SK-N-SH (cell line): ENCODE results near the gene PAOX. TPM values are rescaled to one million over a fixed set of nuclear protein-coding genes. Genes with fewer than 3 reads are reported as not detected.

Source experiments
- CTCF ChIA-PET: fragments of 300-600, 350-600 bp; formaldehyde crosslinking; extraction: SDS; loops from one replicate; lab custom pipeline; 2021; lab: Yijun Ruan, JAX
- POLR2A ChIA-PET: fragments of 350-600 bp; sonication (Branson Sonifier 250); formaldehyde crosslinking; extraction: SDS; loops from one replicate; lab custom pipeline; 2020; ENCODE audit warnings: antibody characterized with exemption, inconsistent platforms; lab: Yijun Ruan, JAX
- DNase-seq: peaks from one replicate; pipeline ENCODE4 v3.0.0; 2012
- H2AFZ ChIP-seq: fragments of 200-600 bp; sonication (generic); 2 replicates; pipeline ENCODE4 v1.8.1; 2016; ENCODE audit warnings: antibody characterized with exemption, mild to moderate bottlenecking, low read depth
- H3F3A ChIP-seq: fragments of 200-600 bp; sonication (generic); replicated peaks from 2 replicates; pipeline ENCODE3; 2016; ENCODE audit warnings: antibody characterized with exemption, mild to moderate bottlenecking; ENCODE audit not compliant: insufficient read depth
- H3K27ac ChIP-seq, 2 experiments: fragments of 200-500 bp in 1 of 2; fragments of 200-600 bp in 1 of 2; sonication (Bioruptor generic) in 1 of 2; sonication (generic), shearing (Covaris generic) in 1 of 2; 2 replicates each; pipeline versions ENCODE4 v1.5.1 to v1.6.1; 2014 to 2016; ENCODE audit warnings: low read depth in 2 of 2, inconsistent platforms in 1 of 2, low read length in 1 of 2, mild to moderate bottlenecking in 1 of 2, mixed read lengths in 1 of 2
- H3K27me3 ChIP-seq: fragments of 200-600 bp; sonication (generic), shearing (Covaris generic); 2 replicates; pipeline ENCODE4 v1.6.1; 2016; ENCODE audit warnings: mixed run types; ENCODE audit not compliant: insufficient read depth
- H3K36me3 ChIP-seq, 2 experiments: fragments of 200-500 bp in 1 of 2; fragments of 200-600 bp in 1 of 2; sonication (Bioruptor generic) in 1 of 2; sonication (generic) in 1 of 2; replicated peaks in 1 of 2; 2 replicates each; pipeline versions ENCODE3 to v1.5.1; 2014 to 2016; ENCODE audit warnings: low read length in 1 of 2, mild to moderate bottlenecking in 1 of 2; ENCODE audit not compliant: insufficient read depth in 2 of 2, control insufficient read depth in 1 of 2
- H3K4me1 ChIP-seq, 2 experiments: fragments of 200-500 bp in 1 of 2; fragments of 200-600 bp in 1 of 2; sonication (Bioruptor generic) in 1 of 2; sonication (generic), shearing (Covaris generic) in 1 of 2; 2 replicates each; pipeline versions ENCODE4 v1.5.1 to v1.6.1; 2014 to 2016; ENCODE audit warnings: low read depth in 1 of 2, low read length in 1 of 2, mixed run types in 1 of 2; ENCODE audit not compliant: insufficient read depth in 2 of 2, control insufficient read depth in 1 of 2
- H3K4me2 ChIP-seq: fragments of 200-600 bp; sonication (generic), shearing (Covaris generic); 2 replicates; pipeline ENCODE4 v1.6.1; 2017; ENCODE audit warnings: mixed run types
- H3K4me3 ChIP-seq, 2 experiments: fragments of 200-500 bp in 1 of 2; fragments of 200-600 bp in 1 of 2; sonication (Bioruptor generic) in 1 of 2; sonication (generic), shearing (Covaris generic) in 1 of 2; 2 replicates each; pipeline versions ENCODE4 v1.5.1 to v1.8.1; 2014 to 2016; ENCODE audit warnings: low read depth in 2 of 2, inconsistent platforms in 1 of 2, low read length in 1 of 2, mild to moderate bottlenecking in 1 of 2, mixed read lengths in 1 of 2, moderate library complexity in 1 of 2
- H3K79me2 ChIP-seq: fragments of 200-600 bp; sonication (generic); 2 replicates; pipeline ENCODE4 v1.8.1; 2017; ENCODE audit warnings: mild to moderate bottlenecking; ENCODE audit not compliant: insufficient read depth
- H3K9ac ChIP-seq: fragments of 200-600 bp; sonication (generic); 2 replicates; pipeline ENCODE4 v1.6.1; 2017; ENCODE audit warnings: mixed run types
- H3K9me2 ChIP-seq: fragments of 200-600 bp; sonication (generic); 2 replicates; pipeline ENCODE4 v1.6.1; 2017; ENCODE audit warnings: mixed run types
- H3K9me3 ChIP-seq: fragments of 200-600 bp; sonication (generic); 2 replicates; pipeline ENCODE4 v1.6.1; 2017; ENCODE audit warnings: mixed run types, mild to moderate bottlenecking, moderate library complexity
- H4K20me1 ChIP-seq: fragments of 200-600 bp; sonication (generic); 2 replicates; pipeline ENCODE4 v1.6.1; 2017; ENCODE audit warnings: mild to moderate bottlenecking, mixed run types; ENCODE audit not compliant: insufficient read depth
- CHD2 ChIP-seq: fragments of 150-350 bp; IDR thresholded peaks from 2 replicates; pipeline ENCODE4 v1.6.1; 2018; ENCODE audit warnings: low read length; ENCODE audit not compliant: partially characterized antibody
- ELF1 ChIP-seq: IDR thresholded peaks from 2 replicates; pipeline ENCODE4 v1.4.0; 2012
- EZH2phosphoT487 ChIP-seq: fragments of 200-600 bp; sonication (generic); IDR thresholded peaks from 2 replicates; pipeline ENCODE4 v1.6.1; 2017; ENCODE audit warnings: low read depth, mixed run types, mild to moderate bottlenecking, antibody characterized with exemption, moderate library complexity, borderline replicate concordance
- FOXJ3 ChIP-seq: sonication (generic); formaldehyde crosslinking; IDR thresholded peaks from 2 replicates; pipeline ENCODE4 v1.5.1; 2020; ENCODE audit warnings: mild to moderate bottlenecking, missing genetic modification reagents
- FOXM1 ChIP-seq: IDR thresholded peaks from 2 replicates; pipeline ENCODE4 v1.4.0; 2012; ENCODE audit warnings: low read depth, mild to moderate bottlenecking
- GABPA ChIP-seq: IDR thresholded peaks from 2 replicates; pipeline ENCODE4 v1.4.0; 2012; ENCODE audit warnings: low read depth, mild to moderate bottlenecking
- GATA2 ChIP-seq: sonication (generic); formaldehyde crosslinking; IDR thresholded peaks from 2 replicates; pipeline ENCODE4 v1.5.0; 2020; ENCODE audit warnings: mild to moderate bottlenecking, missing genetic modification reagents
- IRF3 ChIP-seq: fragments of 150-350 bp; IDR thresholded peaks from 2 replicates; pipeline ENCODE4 v1.6.1; 2016; ENCODE audit warnings: mild to moderate bottlenecking, low read depth, low read length
- JUND ChIP-seq: IDR thresholded peaks from 2 replicates; pipeline ENCODE4 v1.4.0; 2012
- MAX ChIP-seq: IDR thresholded peaks from 2 replicates; pipeline ENCODE4 v1.4.0; 2012; ENCODE audit warnings: low read depth
- MEF2A ChIP-seq: IDR thresholded peaks from 2 replicates; pipeline ENCODE4 v1.4.0; 2012; ENCODE audit warnings: low read depth, borderline replicate concordance
- MXI1 ChIP-seq: IDR thresholded peaks from 2 replicates; pipeline ENCODE4 v1.6.1; 2012; ENCODE audit warnings: mild to moderate bottlenecking, low read depth, low read length, improper control_type of control experiment
- NRF1 ChIP-seq: IDR thresholded peaks from 2 replicates; pipeline ENCODE4 v1.6.1; 2012; ENCODE audit warnings: low read depth, mild to moderate bottlenecking, low read length
- PBX3 ChIP-seq: IDR thresholded peaks from 2 replicates; pipeline ENCODE4; 2012
- POLR2AphosphoS5 ChIP-seq: IDR thresholded peaks from 2 replicates; pipeline ENCODE4 v1.6.1; 2012; ENCODE audit warnings: low read depth, low read length
- RAD21 ChIP-seq: IDR thresholded peaks from 2 replicates; pipeline ENCODE4 v1.6.1; 2012; ENCODE audit warnings: mild to moderate bottlenecking, low read length
- RXRA ChIP-seq: IDR thresholded peaks from 2 replicates; pipeline ENCODE4 v1.4.0; 2012; ENCODE audit warnings: low read depth, mild to moderate bottlenecking, borderline replicate concordance
- SMC3 ChIP-seq: IDR thresholded peaks from 2 replicates; pipeline ENCODE4 v1.6.1; 2012; ENCODE audit warnings: low read depth, low read length, improper control_type of control experiment
- TCF12 ChIP-seq: IDR thresholded peaks from 2 replicates; pipeline ENCODE4 v1.4.0; 2012
- ZBTB33 ChIP-seq: IDR thresholded peaks from 2 replicates; pipeline ENCODE4 v1.4.0; 2012; ENCODE audit warnings: low read depth, borderline replicate concordance
- WGBS: methylation state at CpG from one replicate; pipeline ENCODE4 v1.1.6; 2017; ENCODE audit warnings: low lambda C conversion rate; 5-methylcytosine and 5-hydroxymethylcytosine counted together
- polyA plus RNA-seq, 3 experiments: library from polyadenylated mRNA; depleted of rRNA; stranded (reverse); fragments of >200 nt; gene quantifications; 2 replicates each; pipeline ENCODE4 v1.2.3, GENCODE V29; 2012

The PAOX gene
- polyA plus RNA-seq, 1 of the 3 experiments (the other 2 are of a cell fraction) = 6.2 TPM

- H2AFZ ChIP-seq = no peak overlapping the region
- DNase-seq = no peak
- no peaks in the 10 kb centered on the region for H3K9me3 ChIP-seq
- H3K4me1 ChIP-seq = peaks cover 0 to 2% of the 10 kb centered on the region in 2 experiments; a peak in 2 of 4 replicates
- H3K9me2 ChIP-seq = no peaks in the 10 kb centered on the region
- H3K27ac ChIP-seq = no peak overlapping the region
- H3K79me2 ChIP-seq = no peaks in the 10 kb centered on the region
- no peaks in the 10 kb centered on the region for H3K36me3 ChIP-seq
- no peak overlapping the region for H3K9ac ChIP-seq
- H3K4me2 ChIP-seq = no peak overlapping the region
- WGBS = 75% methylated on average over 9 of the region's 13 CpGs
- no peak overlapping the region for H3K4me3 ChIP-seq
- H4K20me1 ChIP-seq = no peaks in the 10 kb centered on the region
- TF ChIP-seq ZBTB33 = no peak
- TF ChIP-seq MXI1 = no peak
- TF ChIP-seq CHD2 = no peak
- no peak for TF ChIP-seq FOXJ3 (CRISPR knock-in tag)
- TF ChIP-seq EZH2phosphoT487 = no peak
- TF ChIP-seq NRF1 = no peak
- TF ChIP-seq PBX3 = no peak
- no peak for TF ChIP-seq ELF1
- no peak for TF ChIP-seq MEF2A
- no peaks in the 10 kb centered on the region for H3F3A ChIP-seq
- peaks cover 68% of the 10 kb centered on the region for H3K27me3 ChIP-seq
- ChIA-PET POLR2A (no interaction called here), CTCF (interaction anchor here (3.1 kb wide), 1 partner anchor 11 kb away, joined by 19 read pairs; no protein-coding TSS in a partner anchor)
These were observed 39.2 kb upstream of the PAOX start for GRCh38 chr10:133339708-133340380.

GRCh38 chr10:133341983-133342382 is 37.1 kb upstream of the PAOX start:
- CTCF ChIA-PET = interaction anchor here (3.1 kb wide), 1 partner anchor 13 kb away, joined by 19 read pairs; no protein-coding TSS in a partner anchor
- TF ChIP-seq ZBTB33 (no peak), MAX (no peak), FOXM1 (no peak), JUND (no peak), SMC3 (no peak), POLR2AphosphoS5 (no peak), RXRA (no peak), GABPA (no peak), GATA2 (CRISPR knock-in tag) (no peak), EZH2phosphoT487 (no peak), TCF12 (no peak), CHD2 (no peak), RAD21 (no peak), IRF3 (no peak), MXI1 (no peak)

More at GRCh38 chr10:133341983-133342382, 37.1 kb upstream of the PAOX start:
- Histone ChIP-seq H2AFZ (no peak overlapping the region), H3K9ac (no peak overlapping the region), H3K36me3 (no peaks in the 10 kb centered on the region), H3K4me1 (peaks cover 0 to 1% of the 10 kb centered on the region in 2 experiments; a peak in 1 of 4 replicates), H3K4me2 (no peak overlapping the region), H3K79me2 (no peaks in the 10 kb centered on the region), H3K9me3 (no peaks in the 10 kb centered on the region), H3K4me3 (no peak overlapping the region), H3K27me3 (peaks cover 53% of the 10 kb centered on the region), H4K20me1 (no peaks in the 10 kb centered on the region), H3F3A (no peaks in the 10 kb centered on the region), H3K27ac (no peak overlapping the region), H3K9me2 (no peaks in the 10 kb centered on the region)
- 38% methylated on average over 4 of the region's 4 CpGs for WGBS
- POLR2A ChIA-PET = no interaction called here
- no peak for DNase-seq
